B cell (primary cell): ENCODE results near the gene ZNF35.

Experiments
- EZH2 ChIP-seq: IDR thresholded peaks from 2 replicates; pipeline ENCODE4 v1.6.1; 2012; ENCODE audit warnings: borderline replicate concordance, low read depth, mild to moderate bottlenecking, moderate library complexity, low read length; ENCODE audit not compliant: insufficient read depth, poor library complexity, severe bottlenecking
- TF ChIP-seq, protein P1 (sequence below): fragments of 200-600 bp; IDR thresholded peaks from one replicate; pipeline ENCODE4 v1.8.0; 2022; ENCODE audit warnings: antibody characterized with exemption, mild to moderate bottlenecking

DNA sequence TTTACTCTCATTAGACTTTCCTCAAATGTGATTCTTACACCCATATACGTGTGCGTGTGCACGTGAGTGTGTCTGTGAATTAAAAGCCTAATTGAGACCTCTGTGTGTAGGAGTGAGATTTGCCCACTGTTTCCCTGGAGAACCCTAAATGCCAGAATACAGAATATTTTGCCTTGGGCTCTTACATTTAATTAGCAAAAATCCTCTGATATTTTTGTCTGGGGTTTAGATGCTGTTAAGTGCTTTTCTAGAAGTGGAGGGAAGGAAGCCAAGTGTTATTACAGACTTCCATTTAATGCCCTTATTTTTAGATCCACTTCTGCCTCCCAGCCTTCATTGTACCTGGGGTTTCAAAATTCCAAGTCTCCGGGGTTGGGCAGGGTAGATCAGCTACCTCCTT lies 17.8 kb downstream of the ZNF35 start:
- TF ChIP-seq, protein P1, sequence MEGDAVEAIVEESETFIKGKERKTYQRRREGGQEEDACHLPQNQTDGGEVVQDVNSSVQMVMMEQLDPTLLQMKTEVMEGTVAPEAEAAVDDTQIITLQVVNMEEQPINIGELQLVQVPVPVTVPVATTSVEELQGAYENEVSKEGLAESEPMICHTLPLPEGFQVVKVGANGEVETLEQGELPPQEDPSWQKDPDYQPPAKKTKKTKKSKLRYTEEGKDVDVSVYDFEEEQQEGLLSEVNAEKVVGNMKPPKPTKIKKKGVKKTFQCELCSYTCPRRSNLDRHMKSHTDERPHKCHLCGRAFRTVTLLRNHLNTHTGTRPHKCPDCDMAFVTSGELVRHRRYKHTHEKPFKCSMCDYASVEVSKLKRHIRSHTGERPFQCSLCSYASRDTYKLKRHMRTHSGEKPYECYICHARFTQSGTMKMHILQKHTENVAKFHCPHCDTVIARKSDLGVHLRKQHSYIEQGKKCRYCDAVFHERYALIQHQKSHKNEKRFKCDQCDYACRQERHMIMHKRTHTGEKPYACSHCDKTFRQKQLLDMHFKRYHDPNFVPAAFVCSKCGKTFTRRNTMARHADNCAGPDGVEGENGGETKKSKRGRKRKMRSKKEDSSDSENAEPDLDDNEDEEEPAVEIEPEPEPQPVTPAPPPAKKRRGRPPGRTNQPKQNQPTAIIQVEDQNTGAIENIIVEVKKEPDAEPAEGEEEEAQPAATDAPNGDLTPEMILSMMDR = no peak
- no peak for TF ChIP-seq EZH2
